Vagina (tissue), 2 donors: ENCODE measurements around the gene CYP46A1.

Experiments used
- POLR2A ChIP-seq, 2 donors: fragments of 450-650 bp; IDR thresholded peaks; one replicate each; pipeline ENCODE4 v1.6.1; 2017; ENCODE audit warnings: antibody characterized with exemption in 2 of 2, mild to moderate bottlenecking in 2 of 2, moderate library complexity in 2 of 2
- POLR2AphosphoS5 ChIP-seq, 2 donors: sonication (generic); formaldehyde crosslinking; IDR thresholded peaks; one replicate each; pipeline ENCODE4 v1.9.0; 2017; ENCODE audit warnings: antibody characterized with exemption in 2 of 2, mild to moderate bottlenecking in 2 of 2, low read depth in 1 of 2; ENCODE audit not compliant: insufficient read depth in 1 of 2
- TF ChIP-seq, protein P1 (sequence below), 3 experiments: fragments of 450-650 bp in 2 of 3; fragments of 200-600 bp in 1 of 3; sonication (generic) in 1 of 3; IDR thresholded peaks; one replicate each; pipeline ENCODE4 v1.5.1; 2017 to 2019; ENCODE audit warnings: antibody characterized with exemption in 3 of 3, mild to moderate bottlenecking in 2 of 3, moderate library complexity in 2 of 3

DNA sequence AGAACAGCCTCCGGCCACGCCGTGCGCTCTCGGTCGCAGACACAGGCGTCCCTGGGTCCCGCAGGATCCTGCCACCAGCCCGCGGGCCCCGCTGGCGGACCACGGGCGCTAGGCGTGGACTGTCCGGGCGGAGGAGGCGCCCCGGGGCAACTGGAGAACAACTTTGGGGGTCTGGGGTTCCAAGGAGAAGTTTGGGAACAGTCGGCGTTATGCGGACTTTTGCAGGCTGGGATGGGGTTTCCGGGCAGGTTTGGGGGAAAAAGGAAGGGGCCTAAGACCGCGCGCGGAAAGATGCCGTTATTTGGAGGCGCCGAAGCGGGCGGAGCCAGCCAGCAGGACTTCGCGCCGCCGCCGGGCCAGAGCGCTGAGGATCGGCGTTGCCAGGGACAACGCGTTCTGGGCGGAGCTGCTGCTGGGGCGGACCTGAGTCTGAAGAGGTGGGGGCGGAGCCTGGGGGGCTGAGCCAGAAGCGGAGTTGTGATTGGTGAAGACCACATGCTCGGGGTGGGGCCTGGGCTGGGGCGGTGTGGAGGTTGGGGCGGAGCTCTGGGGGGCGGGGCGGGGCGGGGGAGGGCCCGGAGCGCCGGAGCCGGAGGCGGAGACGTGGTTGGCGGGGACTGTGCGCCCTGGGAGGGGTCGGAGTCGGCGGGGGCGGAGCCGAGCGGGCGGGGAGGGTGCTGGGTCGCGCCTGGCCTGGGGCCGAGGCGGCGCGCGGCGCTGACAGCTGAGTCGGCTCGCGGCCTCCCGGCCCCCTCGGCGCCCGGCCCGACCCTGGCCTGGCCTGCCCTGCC, at the start of gene CYP46A1:
- TF ChIP-seq, protein P1, sequence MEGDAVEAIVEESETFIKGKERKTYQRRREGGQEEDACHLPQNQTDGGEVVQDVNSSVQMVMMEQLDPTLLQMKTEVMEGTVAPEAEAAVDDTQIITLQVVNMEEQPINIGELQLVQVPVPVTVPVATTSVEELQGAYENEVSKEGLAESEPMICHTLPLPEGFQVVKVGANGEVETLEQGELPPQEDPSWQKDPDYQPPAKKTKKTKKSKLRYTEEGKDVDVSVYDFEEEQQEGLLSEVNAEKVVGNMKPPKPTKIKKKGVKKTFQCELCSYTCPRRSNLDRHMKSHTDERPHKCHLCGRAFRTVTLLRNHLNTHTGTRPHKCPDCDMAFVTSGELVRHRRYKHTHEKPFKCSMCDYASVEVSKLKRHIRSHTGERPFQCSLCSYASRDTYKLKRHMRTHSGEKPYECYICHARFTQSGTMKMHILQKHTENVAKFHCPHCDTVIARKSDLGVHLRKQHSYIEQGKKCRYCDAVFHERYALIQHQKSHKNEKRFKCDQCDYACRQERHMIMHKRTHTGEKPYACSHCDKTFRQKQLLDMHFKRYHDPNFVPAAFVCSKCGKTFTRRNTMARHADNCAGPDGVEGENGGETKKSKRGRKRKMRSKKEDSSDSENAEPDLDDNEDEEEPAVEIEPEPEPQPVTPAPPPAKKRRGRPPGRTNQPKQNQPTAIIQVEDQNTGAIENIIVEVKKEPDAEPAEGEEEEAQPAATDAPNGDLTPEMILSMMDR (IDR thresholded peaks at IDR 0.05) = peak in 1 of 3 experiments; percentile 24
- no peak for TF ChIP-seq POLR2A (IDR thresholded peaks at IDR 0.05)
- TF ChIP-seq POLR2AphosphoS5 (IDR thresholded peaks at IDR 0.05; ENCODE audit: insufficient read depth in 1 of 2, low read depth in 1 of 2) = peak; percentile 59 to 77
